Gastroesophageal sphincter (tissue), 3 donors: ENCODE measurements around the gene HES4.

Experiments
- EP300 ChIP-seq: sonication (generic); formaldehyde crosslinking; IDR thresholded peaks from one replicate; pipeline ENCODE4 v1.6.1; 2017; ENCODE audit warnings: antibody characterized with exemption, mild to moderate bottlenecking
- POLR2A ChIP-seq, 2 donors: fragments of 450-650 bp; IDR thresholded peaks; one replicate each; pipeline ENCODE4 v1.6.1; 2017; ENCODE audit warnings: antibody characterized with exemption in 2 of 2, mild to moderate bottlenecking in 2 of 2, moderate library complexity in 1 of 2
- TF ChIP-seq, protein P1 (sequence below), 4 experiments: fragments of 200-600 bp in 2 of 4; fragments of 450-650 bp in 2 of 4; sonication (generic) in 1 of 4; IDR thresholded peaks; one replicate each; pipeline ENCODE4 v1.5.1; 2017 to 2019; ENCODE audit warnings: antibody characterized with exemption in 4 of 4, mild to moderate bottlenecking in 2 of 4, moderate library complexity in 2 of 4

GRCh38 chr1:1041873-1042272 is 42.0 kb upstream of the HES4 start:
- TF ChIP-seq EP300 (no peak), POLR2A (IDR thresholded peaks at IDR 0.05) (no peak)
- TF ChIP-seq, protein P1, sequence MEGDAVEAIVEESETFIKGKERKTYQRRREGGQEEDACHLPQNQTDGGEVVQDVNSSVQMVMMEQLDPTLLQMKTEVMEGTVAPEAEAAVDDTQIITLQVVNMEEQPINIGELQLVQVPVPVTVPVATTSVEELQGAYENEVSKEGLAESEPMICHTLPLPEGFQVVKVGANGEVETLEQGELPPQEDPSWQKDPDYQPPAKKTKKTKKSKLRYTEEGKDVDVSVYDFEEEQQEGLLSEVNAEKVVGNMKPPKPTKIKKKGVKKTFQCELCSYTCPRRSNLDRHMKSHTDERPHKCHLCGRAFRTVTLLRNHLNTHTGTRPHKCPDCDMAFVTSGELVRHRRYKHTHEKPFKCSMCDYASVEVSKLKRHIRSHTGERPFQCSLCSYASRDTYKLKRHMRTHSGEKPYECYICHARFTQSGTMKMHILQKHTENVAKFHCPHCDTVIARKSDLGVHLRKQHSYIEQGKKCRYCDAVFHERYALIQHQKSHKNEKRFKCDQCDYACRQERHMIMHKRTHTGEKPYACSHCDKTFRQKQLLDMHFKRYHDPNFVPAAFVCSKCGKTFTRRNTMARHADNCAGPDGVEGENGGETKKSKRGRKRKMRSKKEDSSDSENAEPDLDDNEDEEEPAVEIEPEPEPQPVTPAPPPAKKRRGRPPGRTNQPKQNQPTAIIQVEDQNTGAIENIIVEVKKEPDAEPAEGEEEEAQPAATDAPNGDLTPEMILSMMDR (IDR thresholded peaks at IDR 0.05): no peak
